WTC11 (cell line): ENCODE measurements around the gene ABHD6. TPM values are rescaled to one million over a fixed set of nuclear protein-coding genes. Genes with fewer than 3 reads are reported as not detected.
"Not testable (repeated sequence)": the region's sequence is repeated elsewhere in the genome, so short reads cannot be mapped to it uniquely, and the experiment has no call there.

Experiments used
- ATAC-seq: fragments of 200-7000 bp; cut with Tn5 transposase; 2 replicates; pipeline ENCODE4 v1.10.0; 2021; ENCODE audit warnings: mild to moderate bottlenecking, moderate library complexity
- CTCF ChIA-PET: fragments of 300-600 bp; sonication (Branson Sonifier 250); formaldehyde crosslinking; loops from one replicate; lab custom pipeline; 2021; ENCODE audit warnings: antibody characterized with exemption; lab: Charles Lee
- POLR2A ChIA-PET: fragments of 350-600 bp; sonication (Branson Sonifier 250); formaldehyde crosslinking; loops from one replicate; lab custom pipeline; 2021; ENCODE audit warnings: antibody characterized with exemption; lab: Charles Lee
- DNase-seq: peaks from one replicate; pipeline ENCODE4 v3.0.0; 2021; ENCODE audit warnings: low spot score
- H3K27ac Mint-ChIP-seq: 2 replicates; pipeline ENCODE4 v1.8.0; 2021; ENCODE audit warnings: mixed read lengths
- H3K27me3 Mint-ChIP-seq: 2 replicates; pipeline ENCODE4 v1.8.0; 2021; ENCODE audit warnings: low read depth, mild to moderate bottlenecking, moderate library complexity, mixed read lengths
- H3K36me3 Mint-ChIP-seq: 2 replicates; pipeline ENCODE4 v1.8.0; 2021; ENCODE audit warnings: mixed read lengths
- H3K4me1 Mint-ChIP-seq: 2 replicates; pipeline ENCODE4 v1.8.0; 2022; ENCODE audit warnings: mixed read lengths
- H3K4me3 Mint-ChIP-seq: 2 replicates; pipeline ENCODE4 v1.8.0; 2021; ENCODE audit warnings: mild to moderate bottlenecking, moderate library complexity, mixed read lengths
- H3K9me3 Mint-ChIP-seq: 2 replicates; pipeline ENCODE4 v1.8.0; 2021; ENCODE audit warnings: mixed read lengths
- AFF4 ChIP-seq: sonication (generic); formaldehyde crosslinking; IDR thresholded peaks from 2 replicates; pipeline ENCODE4 v1.8.1; 2023; ENCODE audit warnings: mild to moderate bottlenecking, missing genetic modification reagents, borderline replicate concordance
- ATF1 ChIP-seq: sonication (generic); formaldehyde crosslinking; IDR thresholded peaks from 2 replicates; pipeline ENCODE4 v1.8.1; 2023; ENCODE audit warnings: mild to moderate bottlenecking, moderate library complexity, missing genetic modification reagents
- ATF3 ChIP-seq: sonication (generic); formaldehyde crosslinking; conservative IDR thresholded peaks from 2 replicates; pipeline ENCODE4 v1.8.1; 2022; ENCODE audit warnings: mild to moderate bottlenecking, missing genetic modification reagents
- E2F1 ChIP-seq: sonication (generic); formaldehyde crosslinking; IDR thresholded peaks from 2 replicates; pipeline ENCODE4 v1.8.0; 2022; ENCODE audit warnings: mild to moderate bottlenecking, missing genetic modification reagents
- EMX1 ChIP-seq: fragments of 250-450 bp; sonication (Bioruptor Pico); IDR thresholded peaks from 2 replicates; pipeline ENCODE4 v1.8.0; 2021; ENCODE audit warnings: mild to moderate bottlenecking
- ETV6 ChIP-seq: sonication (generic); formaldehyde crosslinking; IDR thresholded peaks from 2 replicates; pipeline ENCODE4 v1.8.1; 2022; ENCODE audit warnings: mild to moderate bottlenecking, missing genetic modification reagents
- GRHL2 ChIP-seq: fragments of 250-450 bp; sonication (Bioruptor Pico); IDR thresholded peaks from 2 replicates; pipeline ENCODE4 v1.8.0; 2022; ENCODE audit warnings: mild to moderate bottlenecking, moderate library complexity; ENCODE audit not compliant: insufficient replicate concordance, severe bottlenecking
- GTF2I ChIP-seq: fragments of 250-450 bp; sonication (Bioruptor Pico); conservative IDR thresholded peaks from 2 replicates; pipeline ENCODE4 v1.4.0; 2021; ENCODE audit warnings: mild to moderate bottlenecking
- MAX ChIP-seq: sonication (generic); formaldehyde crosslinking; IDR thresholded peaks from 2 replicates; pipeline ENCODE4 v1.8.0; 2022; ENCODE audit warnings: mild to moderate bottlenecking, missing genetic modification reagents
- NFATC4 ChIP-seq: fragments of 250-450 bp; sonication (Bioruptor Pico); IDR thresholded peaks from 2 replicates; pipeline ENCODE4 v1.9.0; 2021; ENCODE audit warnings: mild to moderate bottlenecking
- OVOL2 ChIP-seq: fragments of 250-450 bp; sonication (Bioruptor Pico); IDR thresholded peaks from 2 replicates; pipeline ENCODE4 v1.9.0; 2021; ENCODE audit warnings: mild to moderate bottlenecking, borderline replicate concordance
- PRRX2 ChIP-seq: fragments of 250-450 bp; sonication (Bioruptor Pico); IDR thresholded peaks from 2 replicates; pipeline ENCODE4 v1.8.0; 2021; ENCODE audit warnings: mild to moderate bottlenecking
- RORB ChIP-seq: fragments of 250-450 bp; sonication (Bioruptor Pico); IDR thresholded peaks from 2 replicates; pipeline ENCODE4 v1.9.0; 2021; ENCODE audit warnings: mild to moderate bottlenecking
- SMAD4 ChIP-seq: sonication (generic); formaldehyde crosslinking; IDR thresholded peaks from 2 replicates; pipeline ENCODE4 v1.8.0; 2022; ENCODE audit warnings: mild to moderate bottlenecking, missing genetic modification reagents
- SOX15 ChIP-seq: fragments of 250-450 bp; sonication (Bioruptor Pico); IDR thresholded peaks from 2 replicates; pipeline ENCODE4 v1.9.0; 2021; ENCODE audit warnings: mild to moderate bottlenecking
- STAT6 ChIP-seq: sonication (generic); formaldehyde crosslinking; conservative IDR thresholded peaks from 2 replicates; pipeline ENCODE4 v1.8.1; 2023; ENCODE audit warnings: mild to moderate bottlenecking, low read depth, missing genetic modification reagents, moderate library complexity
- TCF7 ChIP-seq: sonication (generic); formaldehyde crosslinking; IDR thresholded peaks from 2 replicates; pipeline ENCODE4 v1.8.0; 2022; ENCODE audit warnings: mild to moderate bottlenecking, low read depth, missing genetic modification reagents, moderate library complexity
- ZBTB21 ChIP-seq: sonication (generic); formaldehyde crosslinking; IDR thresholded peaks from 2 replicates; pipeline ENCODE4 v1.8.1; 2023; ENCODE audit warnings: mild to moderate bottlenecking, missing genetic modification reagents, borderline replicate concordance
- ZBTB43 ChIP-seq: sonication (generic); formaldehyde crosslinking; IDR thresholded peaks from 2 replicates; pipeline ENCODE4 v1.8.1; 2023; ENCODE audit warnings: mild to moderate bottlenecking, missing genetic modification reagents
- ZNF219 ChIP-seq: sonication (generic); formaldehyde crosslinking; IDR thresholded peaks from 2 replicates; pipeline ENCODE4 v1.8.0; 2023; ENCODE audit warnings: missing genetic modification reagents, mild to moderate bottlenecking, borderline replicate concordance
- ZNF232 ChIP-seq: sonication (generic); formaldehyde crosslinking; IDR thresholded peaks from 2 replicates; pipeline ENCODE4 v1.8.0; 2022; ENCODE audit warnings: mild to moderate bottlenecking, missing genetic modification reagents
- total RNA-seq: library from RNA; stranded (reverse); gene quantifications from 3 replicates; pipeline ENCODE4 v1.2.3, GENCODE V29; 2021

The ABHD6 gene
- total RNA-seq, 1 experiment from 2014 or later, result 5.4 TPM

GRCh38 chr3:58266577-58266976, 29.0 kb downstream of the ABHD6 start:
- H3K27ac Mint-ChIP-seq, result no peak overlapping the region
- no peaks in the 10 kb centered on the region for H3K4me1 Mint-ChIP-seq
- POLR2A ChIA-PET, result no interaction called here
- no peaks in the 10 kb centered on the region for H3K36me3 Mint-ChIP-seq
- DNase-seq (no peak), ATAC-seq (no peak)
- H3K9me3 Mint-ChIP-seq, result no peaks in the 10 kb centered on the region
- H3K27me3 Mint-ChIP-seq, result no peaks in the 10 kb centered on the region
- H3K4me3 Mint-ChIP-seq, result no peak overlapping the region
- CTCF ChIA-PET, result interaction anchor here (1.3 to 1.6 kb wide), 2 partner anchors 39 to 49 kb away, joined by 3 to 4 read pairs; partner anchors contain the start of genes HTD2 and RPP14
- TF ChIP-seq OVOL2 (CRISPR knock-in tag) (no peak), ZBTB21 (CRISPR knock-in tag) (no peak), E2F1 (CRISPR knock-in tag) (no peak), ZBTB43 (no peak), TCF7 (CRISPR knock-in tag) (no peak), ZNF232 (CRISPR knock-in tag) (no peak), GRHL2 (no peak), MAX (no peak), SMAD4 (CRISPR knock-in tag) (no peak), ZNF219 (CRISPR knock-in tag) (no peak), PRRX2 (CRISPR knock-in tag) (no peak), RORB (no peak), ETV6 (CRISPR knock-in tag) (no peak), NFATC4 (CRISPR knock-in tag) (no peak), SOX15 (CRISPR knock-in tag) (no peak), ATF3 (no peak)
- TF ChIP-seq, all 79 proteins: peak for 0

GRCh38 chr3:58267543-58267942, 30.0 kb downstream of the ABHD6 start:
- CTCF ChIA-PET, H3K27ac Mint-ChIP-seq, H3K36me3 Mint-ChIP-seq, H3K4me1 Mint-ChIP-seq, DNase-seq, H3K9me3 Mint-ChIP-seq, POLR2A ChIA-PET, H3K27me3 Mint-ChIP-seq, ATAC-seq, H3K4me3 Mint-ChIP-seq: not testable (repeated sequence)

GRCh38 chr3:58269356-58269755, 31.8 kb downstream of the ABHD6 start:
- H3K27ac Mint-ChIP-seq, result no peak overlapping the region
- no peaks in the 10 kb centered on the region for H3K36me3 Mint-ChIP-seq
- H3K4me3 Mint-ChIP-seq, result no peak overlapping the region
- no peaks in the 10 kb centered on the region for H3K27me3 Mint-ChIP-seq
- no peaks in the 10 kb centered on the region for H3K4me1 Mint-ChIP-seq
- no peaks in the 10 kb centered on the region for H3K9me3 Mint-ChIP-seq
- ChIA-PET POLR2A (no interaction called here), CTCF (interaction anchor here (0.9 kb wide), 1 partner anchor 51 kb away, joined by 3 read pairs; no protein-coding TSS in a partner anchor)
- DNase-seq (no peak), ATAC-seq (no peak)
- TF ChIP-seq STAT6, result no peak
- TF ChIP-seq AFF4 (CRISPR knock-in tag), result no peak
- no peak for TF ChIP-seq ZBTB21 (CRISPR knock-in tag)
- TF ChIP-seq ATF3, result no peak
- TF ChIP-seq ATF1 (CRISPR knock-in tag), result no peak
- no peak for TF ChIP-seq GTF2I (CRISPR knock-in tag)
- TF ChIP-seq EMX1 (CRISPR knock-in tag), result no peak
